Keratinocyte (primary cell): ENCODE results near the gene GRIP1. TPM values are rescaled to one million over a fixed set of nuclear protein-coding genes. Genes with fewer than 3 reads are reported as not detected.

Source experiments
- DNase-seq: peaks from one replicate; pipeline ENCODE4 v3.0.0-alpha.2; 2011; ENCODE audit warnings: low read depth, missing footprints, low spot score
- FAIRE-seq: peaks from 2 replicates; lab custom pipeline; 2011; peaks lifted over from hg19 to GRCh38; lab: Jason Lieb, UNC
- H2AFZ ChIP-seq: 2 replicates; pipeline ENCODE4 v1.6.0; 2012; ENCODE audit warnings: low read length, control low read depth, inconsistent platforms; ENCODE audit not compliant: control insufficient read depth
- H3K27ac ChIP-seq: 2 replicates; pipeline ENCODE4 v1.5.1; 2011; ENCODE audit warnings: low read length; ENCODE audit not compliant: control insufficient read depth, insufficient read depth
- H3K27me3 ChIP-seq: 3 replicates; pipeline ENCODE4 v1.6.0; 2011; ENCODE audit warnings: low read length; ENCODE audit not compliant: control insufficient read depth, insufficient read depth; ENCODE audit errors: extremely low read depth
- H3K36me3 ChIP-seq, 2 experiments: 2 replicates in 1 of 2; 3 replicates in 1 of 2; pipeline ENCODE4 v1.5.1; 2011; ENCODE audit warnings: low read length in 2 of 2, mild to moderate bottlenecking in 1 of 2; ENCODE audit not compliant: control insufficient read depth in 2 of 2, insufficient read depth in 2 of 2; ENCODE audit errors: extremely low read depth in 1 of 2
- H3K4me1 ChIP-seq: 3 replicates; pipeline ENCODE4 v1.5.1; 2011; ENCODE audit warnings: low read length; ENCODE audit not compliant: control insufficient read depth, insufficient read depth; ENCODE audit errors: extremely low read depth
- H3K4me2 ChIP-seq: 3 replicates; pipeline ENCODE4 v1.6.0; 2011; ENCODE audit warnings: low read depth, low read length; ENCODE audit not compliant: control insufficient read depth, insufficient read depth; ENCODE audit errors: extremely low read depth
- H3K4me3 ChIP-seq, 3 experiments: fragments of 200-600 bp in 1 of 3; sonication (generic) in 1 of 3; 2 replicates in 2 of 3; 3 replicates in 1 of 3; pipeline ENCODE4 v1.5.1; 2011 to 2016; ENCODE audit warnings: low read length in 3 of 3, mild to moderate bottlenecking in 3 of 3, control low read depth in 2 of 3, inconsistent platforms in 1 of 3, low read depth in 1 of 3, mixed read lengths in 1 of 3, mixed run types in 1 of 3, moderate library complexity in 1 of 3; ENCODE audit not compliant: control insufficient read depth in 2 of 3, insufficient read depth in 2 of 3; ENCODE audit errors: extremely low read depth in 1 of 3
- H3K79me2 ChIP-seq: 2 replicates; pipeline ENCODE4 v1.6.0; 2012; ENCODE audit warnings: low read length; ENCODE audit not compliant: control insufficient read depth, insufficient read depth
- H3K9ac ChIP-seq: 3 replicates; pipeline ENCODE4 v1.6.0; 2011; ENCODE audit warnings: low read length; ENCODE audit not compliant: control insufficient read depth, insufficient read depth; ENCODE audit errors: extremely low read depth
- H3K9me1 ChIP-seq: 3 replicates; pipeline ENCODE4 v1.6.0; 2011; ENCODE audit warnings: low read length; ENCODE audit not compliant: control insufficient read depth, insufficient read depth; ENCODE audit errors: extremely low read depth
- H3K9me3 ChIP-seq: 2 replicates; pipeline ENCODE4 v1.5.1; 2012; ENCODE audit warnings: low read depth, low read length; ENCODE audit not compliant: control insufficient read depth
- H4K20me1 ChIP-seq: 3 replicates; pipeline ENCODE4 v1.6.0; 2011; ENCODE audit warnings: low read length; ENCODE audit not compliant: control insufficient read depth, insufficient read depth; ENCODE audit errors: extremely low read depth
- CTCF ChIP-seq, 3 experiments: IDR thresholded peaks in 1 of 3; conservative IDR thresholded peaks in 1 of 3; optimal IDR thresholded peaks in 1 of 3; 2 replicates in 2 of 3; 3 replicates in 1 of 3; pipeline versions ENCODE3 to v1.5.1; 2011; ENCODE audit warnings: low read length in 3 of 3, mild to moderate bottlenecking in 3 of 3, moderate library complexity in 2 of 3, control low read depth in 1 of 3, inconsistent platforms in 1 of 3; ENCODE audit not compliant: insufficient read depth in 2 of 3; ENCODE audit errors: extremely low read depth in 1 of 3
- EZH2 ChIP-seq: IDR thresholded peaks from one replicate; pipeline ENCODE4 v1.6.1; 2012; ENCODE audit warnings: inconsistent platforms, mild to moderate bottlenecking, low read length, moderate library complexity
- dilution Hi-C: fragments of 300-500 bp; cut with MboI; formaldehyde crosslinking; loops from one replicate; pipeline ENCODE4 v1.7.0; 2020; ENCODE audit warnings: low sequenced_read_pairs; ENCODE audit not compliant: extremely low pct_ligation_motif_present
- polyA plus RNA-seq, 5 experiments: library from polyadenylated mRNA; depleted of rRNA in 3 of 5; stranded (reverse) in 3 of 5; stranded (forward) in 1 of 5; unstranded in 1 of 5; fragments of >200 nt; gene quantifications; 1 replicate in 1 of 5; 2 replicates in 3 of 5; 3 replicates in 1 of 5; pipeline versions ENCODE4 v1.2.1 to v1.2.3, GENCODE V29; 2011 to 2012; ENCODE audit warnings: missing spikeins in 2 of 5, low read depth in 1 of 5, low replicate concordance in 1 of 5

Gene GRIP1
- polyA plus RNA-seq, 1 donor (not counting 4 experiments of a cell fraction or from before 2014, with no cell fraction given) = 6.7 TPM

GRCh38 chr12:66359300-66359699 lies 319.6 kb downstream of the GRIP1 start:
- no peak overlapping the region for H3K9ac ChIP-seq
- no peak overlapping the region for H3K4me2 ChIP-seq
- H3K9me3 ChIP-seq = no peaks in the 10 kb centered on the region
- no peaks in the 10 kb centered on the region for H4K20me1 ChIP-seq
- TF ChIP-seq EZH2 = no peak
- DNase-seq = no peak
- FAIRE-seq = peak; percentile 20
- no peaks in the 10 kb centered on the region for H3K4me1 ChIP-seq
- H3K27me3 ChIP-seq = no peaks in the 10 kb centered on the region
- H3K36me3 ChIP-seq = no peaks in the 10 kb centered on the region
- no peaks in the 10 kb centered on the region for H3K9me1 ChIP-seq
- H3K4me3 ChIP-seq = no peak overlapping the region
- H3K79me2 ChIP-seq = no peaks in the 10 kb centered on the region
- dilution Hi-C loops = no loop called here
- no peak overlapping the region for H3K27ac ChIP-seq
- H2AFZ ChIP-seq = no peak overlapping the region

GRCh38 chr12:66354291-66354690 lies 324.6 kb downstream of the GRIP1 start:
- H4K20me1 ChIP-seq = no peaks in the 10 kb centered on the region
- no peak for FAIRE-seq
- dilution Hi-C loops = no loop called here

More at GRCh38 chr12:66354291-66354690, 324.6 kb downstream of the GRIP1 start:
- H3K27ac ChIP-seq = no peak overlapping the region
- no peaks in the 10 kb centered on the region for H3K9me1 ChIP-seq
- H3K36me3 ChIP-seq = no peaks in the 10 kb centered on the region
- DNase-seq = no peak
- TF ChIP-seq EZH2 (no peak), CTCF (optimal IDR thresholded peaks at IDR 0.05 in 1 of 3, IDR thresholded peaks at IDR 0.05 in 1 of 3, conservative IDR thresholded peaks at IDR 0.05 in 1 of 3; ENCODE audit: extremely low read depth in 1 of 3, insufficient read depth in 2 of 3, low read length in 3 of 3) (no peak)
- H3K9me3 ChIP-seq = no peaks in the 10 kb centered on the region
- no peak overlapping the region for H2AFZ ChIP-seq
- H3K4me1 ChIP-seq = no peaks in the 10 kb centered on the region
- H3K27me3 ChIP-seq = no peaks in the 10 kb centered on the region
- H3K79me2 ChIP-seq = no peaks in the 10 kb centered on the region
- no peak overlapping the region for H3K4me3 ChIP-seq
- no peak overlapping the region for H3K4me2 ChIP-seq
- no peak overlapping the region for H3K9ac ChIP-seq
